HEK293T (cell line): ENCODE data around the gene CRYL1.

Experiments used
- BHLHE40 ChIP-seq: fragments of 450-650 bp; IDR thresholded peaks from 2 replicates; pipeline ENCODE4 v1.6.1; 2016; ENCODE audit warnings: mild to moderate bottlenecking, moderate library complexity, borderline replicate concordance
- CTBP1 ChIP-seq: fragments of 450-650 bp; IDR thresholded peaks from 2 replicates; pipeline ENCODE4 v1.6.1; 2016; ENCODE audit warnings: borderline replicate concordance
- FOXK2 ChIP-seq: fragments of 450-650 bp; IDR thresholded peaks from 2 replicates; pipeline ENCODE4 v1.6.1; 2016; ENCODE audit warnings: mild to moderate bottlenecking
- FOXM1 ChIP-seq: fragments of 450-650 bp; IDR thresholded peaks from 2 replicates; pipeline ENCODE4 v1.6.1; 2017; ENCODE audit warnings: mild to moderate bottlenecking, borderline replicate concordance
- L3MBTL2 ChIP-seq: fragments of 450-650 bp; conservative IDR thresholded peaks from 2 replicates; pipeline ENCODE4 v1.6.1; 2016; ENCODE audit warnings: mild to moderate bottlenecking
- SUZ12 ChIP-seq: fragments of 450-650 bp; IDR thresholded peaks from 2 replicates; pipeline ENCODE4 v1.6.1; 2016; ENCODE audit warnings: mild to moderate bottlenecking
- TARDBP ChIP-seq: fragments of 450-650 bp; IDR thresholded peaks from 2 replicates; pipeline ENCODE4 v1.6.1; 2016

DNA sequence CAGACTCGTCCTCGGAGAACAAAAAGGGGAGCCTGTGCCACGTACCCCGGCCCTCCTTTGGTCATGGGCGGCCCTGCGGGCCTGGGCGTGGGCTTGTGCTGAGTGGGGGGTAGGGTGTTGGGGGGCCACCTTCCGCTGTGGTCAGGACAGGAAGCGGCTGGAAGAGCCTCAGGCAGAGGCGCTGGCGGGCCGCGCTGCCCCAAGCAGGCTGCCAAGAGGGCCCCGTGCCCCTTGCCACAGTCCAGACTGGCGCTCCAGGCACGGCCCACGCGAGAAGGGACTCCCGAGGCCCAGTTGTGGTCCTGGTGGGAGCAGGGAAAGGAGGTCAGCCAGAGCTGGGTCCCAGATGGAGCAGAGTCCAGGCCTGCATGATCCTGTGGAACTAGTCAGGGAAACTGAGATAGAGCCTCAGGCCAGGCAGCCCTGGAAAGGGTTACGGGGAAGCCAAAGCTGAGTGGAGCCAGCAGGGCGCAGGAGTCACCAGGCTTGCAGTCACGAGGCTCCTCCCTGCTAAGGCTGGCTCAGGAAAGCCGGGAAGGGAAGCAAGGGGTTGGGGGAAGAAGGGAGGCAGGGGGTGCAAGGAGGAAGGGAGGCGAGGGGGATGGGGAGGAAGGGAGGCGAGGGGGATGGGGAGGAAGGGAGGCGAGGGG, 135.0 kb downstream of the CRYL1 start:
- TF ChIP-seq FOXK2 (no peak), SUZ12 (no peak), FOXM1 (no peak), BHLHE40 (no peak), CTBP1 (no peak), L3MBTL2 (no peak), TARDBP (no peak)
